NK-92 (cell line): ENCODE data around the gene ARL5A.
"Not testable (repeated sequence)": the region's sequence is repeated elsewhere in the genome, so short reads cannot be mapped to it uniquely, and the experiment has no call there.

ENCODE experiments used
- DNase-seq: peaks from one replicate; lab custom pipeline; 2025; ENCODE audit not compliant: unreplicated experiment; lab: John Stamatoyannopoulos, UW

Gene ARL5A

GRCh38 chr2:151796774-151797173, 31.4 kb downstream of the ARL5A start:
- no peak for DNase-seq

- DNase-seq = no peak
Measured at GRCh38 chr2:151795646-151796240, 32.5 kb downstream of the ARL5A start.

- not testable (repeated sequence) for DNase-seq
Measured at GRCh38 chr2:151794422-151794821, 33.8 kb downstream of the ARL5A start.

DNA sequence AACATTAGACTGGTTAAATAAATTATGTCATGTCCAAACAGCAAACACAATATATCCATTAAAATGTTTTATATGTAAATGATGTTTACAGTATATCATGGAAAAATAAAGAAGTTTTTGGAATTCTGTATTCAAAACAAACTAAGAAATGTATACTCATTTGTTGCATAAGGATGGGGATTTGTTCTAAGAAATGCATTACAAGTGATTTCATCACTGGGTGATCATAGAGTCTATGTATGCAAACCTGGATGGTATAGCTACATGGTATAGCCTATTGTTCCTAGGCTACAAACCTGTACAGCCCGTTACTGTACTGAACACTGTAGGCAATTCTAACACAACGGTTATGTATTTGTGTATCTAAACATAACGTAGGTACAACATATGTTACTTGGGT, 35.1 kb downstream of the ARL5A start:
- DNase-seq = no peak

DNA sequence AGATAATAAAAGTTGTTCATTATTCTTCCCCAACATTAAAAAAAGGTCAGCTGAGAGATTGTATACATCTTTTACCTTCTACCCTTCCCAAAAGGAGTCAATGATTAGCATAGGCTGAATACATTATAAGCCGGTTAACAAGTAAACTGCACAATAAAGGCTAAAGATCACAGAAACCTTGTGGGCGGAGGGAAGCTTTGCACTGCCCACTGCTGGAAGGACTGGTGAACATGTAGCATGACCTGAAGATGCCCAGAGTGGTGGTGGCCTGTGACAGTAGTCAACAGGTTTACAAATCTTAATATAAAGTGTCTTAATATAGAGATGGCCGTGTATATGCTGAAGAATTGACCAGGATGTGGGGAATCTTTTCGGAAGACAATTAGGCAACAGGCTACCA, 35.6 kb downstream of the ARL5A start:
- no peak for DNase-seq

GRCh38 chr2:151791545-151791944, 36.7 kb downstream of the ARL5A start:
- DNase-seq = no peak

DNA sequence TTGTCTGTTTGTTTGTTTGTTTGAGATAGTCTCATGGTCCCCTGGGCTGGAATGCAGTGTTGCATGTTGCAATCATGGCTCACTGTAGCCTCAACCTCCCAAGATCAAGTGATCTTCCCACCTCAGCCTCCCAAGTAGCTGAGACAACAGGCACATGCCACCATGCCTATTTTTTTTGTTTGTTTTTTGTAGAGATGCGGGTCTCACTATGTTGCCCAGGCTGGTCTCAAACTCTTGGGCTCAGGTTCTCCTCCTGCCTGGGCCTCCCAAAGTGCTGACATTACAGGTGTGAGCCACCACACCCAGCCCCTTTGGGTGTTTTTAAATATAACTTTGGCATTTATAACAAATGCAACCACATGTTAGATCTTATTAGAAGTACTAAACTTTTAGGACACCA, 37.5 kb downstream of the ARL5A start:
- no peak for DNase-seq

- DNase-seq = no peak
Measured at GRCh38 chr2:151789055-151789834, 39.0 kb downstream of the ARL5A start.

DNA sequence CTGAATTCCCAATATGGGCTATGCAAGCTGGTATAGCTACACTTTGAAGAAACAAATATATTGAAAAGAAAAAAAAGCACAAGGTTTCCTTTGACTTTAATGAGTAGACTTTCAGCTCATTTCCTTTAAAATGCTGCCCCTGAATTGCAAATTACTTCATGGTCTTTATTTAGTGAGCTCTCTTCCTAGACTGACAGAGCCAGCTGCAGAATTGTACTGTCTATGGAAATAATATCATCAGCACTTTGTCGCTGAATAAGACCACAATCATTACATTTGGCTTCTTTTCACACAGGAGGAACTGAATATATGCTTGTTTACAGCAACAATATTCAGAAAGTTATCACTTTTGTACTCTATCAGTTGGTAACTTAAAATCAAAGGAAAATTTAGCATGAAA, 41.7 kb downstream of the ARL5A start:
- DNase-seq = no peak

DNA sequence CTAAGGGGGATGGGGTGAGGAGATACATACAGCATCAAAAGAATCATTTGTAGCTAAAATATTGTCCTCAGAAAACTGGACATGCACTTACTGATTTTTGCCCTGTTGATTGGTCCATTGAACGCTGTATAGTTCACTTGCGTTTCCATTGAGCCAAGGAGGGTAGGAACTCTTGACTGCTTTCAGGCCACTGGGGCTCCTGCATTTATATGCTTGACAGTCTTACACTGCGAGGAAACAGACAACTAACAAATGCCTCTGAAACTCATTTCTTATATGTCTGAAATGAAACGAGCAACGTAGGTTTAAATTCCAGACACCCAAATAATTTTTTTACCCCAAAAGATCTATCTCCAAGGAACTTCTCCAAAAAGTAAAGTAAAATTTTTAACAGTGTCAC, 42.1 kb downstream of the ARL5A start:
- DNase-seq = no peak

DNA sequence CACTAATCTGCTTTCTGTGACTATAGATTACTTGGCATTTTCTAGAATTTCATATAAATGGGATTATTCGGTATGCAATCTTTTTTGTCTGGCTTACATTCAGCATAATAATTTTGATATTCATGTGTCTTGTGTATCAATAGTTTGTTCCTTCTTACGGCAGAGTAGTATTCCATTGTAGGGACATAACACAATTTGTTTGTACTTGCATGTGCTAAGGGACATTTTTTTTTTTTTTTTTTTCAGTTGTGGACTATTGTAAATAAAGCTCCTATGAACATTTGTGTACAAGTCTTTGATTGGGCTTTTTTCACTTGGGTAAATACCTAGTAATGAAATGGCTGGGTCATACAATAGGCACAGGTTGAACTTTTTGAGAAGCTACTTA, 45.1 kb downstream of the ARL5A start:
- no peak for DNase-seq

DNA sequence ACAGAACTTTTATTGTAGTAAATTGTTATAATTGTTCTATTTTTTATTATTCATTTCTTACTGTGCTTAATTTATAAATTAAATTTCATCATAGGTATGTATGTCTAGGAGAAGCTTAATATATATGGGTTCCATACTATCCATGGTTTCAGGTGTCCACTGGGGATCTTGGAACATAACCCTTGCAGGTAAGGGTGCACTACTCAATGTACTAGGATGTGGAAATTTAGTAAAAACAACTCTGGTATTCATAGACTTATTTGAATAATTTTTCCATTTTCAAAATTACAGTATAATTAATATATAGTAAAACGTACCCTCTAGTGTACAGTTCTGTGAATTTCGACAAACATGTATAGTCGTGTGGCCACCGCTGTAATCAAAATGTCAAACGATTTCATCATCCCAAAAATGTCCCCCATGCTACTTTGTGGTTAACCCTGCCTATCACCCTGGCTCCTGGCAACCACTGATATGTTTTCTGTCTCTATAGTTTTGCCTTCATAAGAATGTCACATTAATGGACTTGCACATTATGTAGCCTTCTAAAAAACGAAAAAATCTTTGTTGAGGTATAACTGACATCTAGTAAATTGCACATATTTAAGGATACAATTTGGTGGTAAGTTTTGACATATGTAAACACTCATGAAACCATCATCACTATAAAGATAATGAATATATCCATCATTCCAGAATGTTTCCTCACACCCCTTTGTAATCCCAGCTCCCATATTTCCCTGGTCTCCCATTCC, 45.7 kb downstream of the ARL5A start:
- no peak for DNase-seq

GRCh38 chr2:151781642-151782041, 46.6 kb downstream of the ARL5A start:
- no peak for DNase-seq

DNA sequence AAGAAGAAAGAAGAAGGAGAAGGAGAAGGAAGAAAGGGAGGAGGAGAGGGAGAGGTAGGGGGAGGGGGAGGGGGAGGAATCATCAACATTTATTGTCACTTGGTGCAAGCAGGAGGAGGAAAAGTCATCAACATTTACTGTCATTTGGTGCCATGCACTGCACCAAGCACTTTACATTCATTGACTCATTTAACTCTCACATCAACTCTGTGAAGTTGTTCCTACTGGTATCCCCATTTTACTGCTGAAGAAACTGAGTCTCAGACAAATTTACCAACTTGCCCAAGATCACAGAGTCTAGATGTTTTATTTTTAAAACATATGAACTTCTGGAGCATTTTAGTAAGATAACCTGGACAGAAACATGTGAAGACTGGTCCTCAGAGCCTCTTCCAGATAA, 47.3 kb downstream of the ARL5A start:
- DNase-seq = no peak

GRCh38 chr2:151777935-151778334, 50.3 kb downstream of the ARL5A start:
- DNase-seq = no peak

DNA sequence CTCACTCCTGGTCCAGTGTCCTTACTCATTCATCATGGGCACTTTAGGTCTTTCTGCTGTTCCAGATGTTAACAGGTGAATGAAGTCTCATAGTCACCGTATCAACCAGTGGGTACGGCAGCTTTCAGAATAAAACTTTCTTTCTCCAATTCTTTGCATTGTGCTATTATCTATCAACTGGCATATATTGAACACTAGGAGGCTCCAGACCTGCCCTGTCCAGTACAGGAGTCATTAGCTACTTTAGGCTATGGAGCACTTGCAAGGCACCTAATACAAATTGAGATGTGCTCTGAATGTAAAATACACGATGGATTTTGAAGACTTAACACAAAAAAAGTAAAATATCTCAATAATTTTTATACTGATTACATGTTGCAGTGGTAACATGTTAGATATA, 50.7 kb downstream of the ARL5A start:
- DNase-seq = no peak

DNA sequence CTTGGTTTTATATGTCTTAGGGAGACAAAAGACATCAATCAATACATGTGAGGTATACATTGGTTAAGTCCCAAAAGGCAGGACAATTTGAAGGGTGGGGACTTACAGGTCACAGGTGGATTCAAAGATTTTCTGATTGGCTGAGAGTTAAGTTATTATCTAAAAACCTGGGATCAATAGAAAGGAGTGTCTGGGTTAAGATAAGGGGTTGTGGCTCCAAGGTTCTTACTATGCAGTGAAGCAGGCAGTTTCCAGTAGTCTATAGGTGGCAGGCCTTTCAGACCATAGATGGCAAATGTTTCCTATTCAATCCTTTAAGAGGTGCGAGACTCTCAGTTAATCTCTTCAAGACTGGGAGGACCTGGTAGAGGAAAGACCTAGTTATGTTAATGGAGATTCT, 51.9 kb downstream of the ARL5A start:
- no peak for DNase-seq

DNA sequence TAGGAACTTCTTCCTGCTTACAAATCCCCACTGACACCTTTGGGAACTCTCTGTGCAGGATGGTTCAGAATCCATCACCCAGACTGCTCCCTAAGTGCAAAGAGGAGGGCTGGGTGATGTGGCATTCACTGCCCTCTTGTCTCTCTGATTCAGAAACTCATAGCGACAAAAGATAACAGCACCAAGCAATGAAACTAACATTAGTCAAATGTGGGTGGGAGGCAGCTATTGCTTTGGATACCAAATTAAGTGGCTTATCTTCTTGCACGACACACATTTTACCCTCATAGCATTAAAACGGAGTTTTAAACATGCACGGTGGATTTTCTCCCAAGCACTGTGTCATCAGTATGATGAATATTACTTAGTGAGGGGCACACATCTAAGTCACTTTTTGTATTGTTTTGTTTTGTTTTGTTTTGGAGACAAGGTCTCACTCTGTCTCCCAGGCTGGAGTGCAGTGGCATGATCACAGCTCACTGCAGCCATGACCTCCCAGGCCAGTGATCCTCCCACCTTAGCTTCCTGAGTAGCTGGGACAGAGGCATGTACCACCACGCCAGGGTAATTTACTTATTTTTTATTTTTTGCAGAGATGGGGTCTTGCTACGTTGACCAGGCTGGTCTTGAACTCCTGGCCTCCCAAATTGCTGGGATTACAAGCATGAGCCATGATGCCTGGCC, 53.0 kb downstream of the ARL5A start:
- DNase-seq = no peak

GRCh38 chr2:151774506-151774905, 53.7 kb downstream of the ARL5A start:
- no peak for DNase-seq

- no peak for DNase-seq
Measured at GRCh38 chr2:151771599-151772358, 56.4 kb downstream of the ARL5A start.

DNA sequence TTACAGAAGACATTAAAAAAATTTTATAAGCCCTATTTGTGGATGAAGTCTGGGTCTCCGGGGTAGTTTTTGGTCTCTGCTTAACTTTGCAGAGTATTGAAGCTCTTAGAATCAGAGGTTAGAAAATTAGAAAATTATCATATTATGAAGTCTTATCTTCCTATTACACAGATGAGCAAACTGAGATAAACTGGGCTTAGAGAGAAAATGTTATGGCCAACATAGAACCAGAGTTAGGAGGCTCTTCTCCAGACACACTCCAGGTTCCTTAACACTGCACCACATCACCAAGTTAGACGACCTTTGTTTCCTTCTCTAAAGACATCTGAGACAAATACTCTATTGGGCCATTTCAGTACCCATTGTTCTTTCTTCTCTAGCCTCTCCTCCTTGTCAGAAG, 57.2 kb downstream of the ARL5A start:
- no peak for DNase-seq
